Neuronal stem cell (in vitro differentiated cells): ENCODE results near the gene TCAP.

ENCODE experiments used
- DNase-seq: peaks from one replicate; pipeline ENCODE4 v3.0.0-alpha.2; 2013; ENCODE audit warnings: low spot score
- H2AFZ ChIP-seq: one replicate; pipeline ENCODE4 v1.6.1; 2013; ENCODE audit warnings: mild to moderate bottlenecking, low read length, inconsistent platforms
- H2AK5ac ChIP-seq: 2 replicates; pipeline ENCODE4 v1.6.1; 2013; ENCODE audit warnings: low read depth, mild to moderate bottlenecking, inconsistent platforms, low read length, moderate library complexity, mixed read lengths
- H2BK120ac ChIP-seq: 2 replicates; pipeline ENCODE4 v1.6.1; 2013; ENCODE audit warnings: low read depth, mild to moderate bottlenecking, inconsistent platforms, low read length, moderate library complexity, mixed read lengths
- H2BK12ac ChIP-seq: one replicate; pipeline ENCODE4 v1.6.1; 2013; ENCODE audit warnings: low read length, inconsistent platforms
- H2BK15ac ChIP-seq: 2 replicates; pipeline ENCODE4 v1.6.1; 2013; ENCODE audit warnings: mild to moderate bottlenecking, low read length, inconsistent platforms, mixed read lengths
- H2BK5ac ChIP-seq: one replicate; pipeline ENCODE4 v1.6.1; 2013; ENCODE audit warnings: inconsistent platforms, mild to moderate bottlenecking, low read length, moderate library complexity
- H3K14ac ChIP-seq: one replicate; pipeline ENCODE4 v1.6.1; 2013; ENCODE audit warnings: low read length, inconsistent platforms
- H3K18ac ChIP-seq: 2 replicates; pipeline ENCODE4 v1.6.1; 2013; ENCODE audit warnings: low read length, inconsistent platforms
- H3K23ac ChIP-seq: 2 replicates; pipeline ENCODE4 v1.6.1; 2013; ENCODE audit warnings: low read depth, mild to moderate bottlenecking, mixed read lengths, low read length, inconsistent platforms; ENCODE audit not compliant: poor library complexity
- H3K27ac ChIP-seq: replicated peaks from 3 replicates; pipeline ENCODE4 v1.5.1; 2013; ENCODE audit warnings: low read length, inconsistent platforms
- H3K27me3 ChIP-seq, 3 experiments: 2 replicates each; pipeline ENCODE4 v1.6.1; 2013; ENCODE audit warnings: low read length in 3 of 3, mild to moderate bottlenecking in 2 of 3, inconsistent platforms in 1 of 3, low read depth in 1 of 3, mixed read lengths in 1 of 3, moderate library complexity in 1 of 3; ENCODE audit not compliant: control insufficient read depth in 3 of 3, insufficient read depth in 3 of 3
- H3K36me3 ChIP-seq, 2 donors: replicated peaks in 1 of 2; 2 replicates each; pipeline ENCODE4 v1.6.1; 2013; ENCODE audit warnings: low read length in 2 of 2; ENCODE audit not compliant: control insufficient read depth in 2 of 2, insufficient read depth in 2 of 2
- H3K4ac ChIP-seq: 2 replicates; pipeline ENCODE4 v1.6.1; 2013; ENCODE audit warnings: inconsistent platforms, mild to moderate bottlenecking, low read length, moderate library complexity
- H3K4me1 ChIP-seq, 2 donors: 1 replicate in 1 of 2; 2 replicates in 1 of 2; pipeline ENCODE4 v1.6.1; 2013; ENCODE audit warnings: low read length in 2 of 2, low read depth in 1 of 2; ENCODE audit not compliant: control insufficient read depth in 2 of 2, insufficient read depth in 1 of 2
- H3K4me2 ChIP-seq: one replicate; pipeline ENCODE4 v1.6.1; 2013; ENCODE audit warnings: mild to moderate bottlenecking, low read length, inconsistent platforms; ENCODE audit not compliant: insufficient read depth, poor library complexity, severe bottlenecking
- H3K4me3 ChIP-seq, 2 donors: 2 replicates each; pipeline ENCODE4 v1.5.1; 2013; ENCODE audit warnings: low read length in 2 of 2, mild to moderate bottlenecking in 2 of 2, inconsistent platforms in 1 of 2, moderate library complexity in 1 of 2
- H3K79me1 ChIP-seq: one replicate; pipeline ENCODE4 v1.6.1; 2013; ENCODE audit warnings: low read depth, mild to moderate bottlenecking, inconsistent platforms, low read length, moderate library complexity
- H3K9ac ChIP-seq: one replicate; pipeline ENCODE4 v1.6.1; 2013; ENCODE audit warnings: mild to moderate bottlenecking, low read depth, low read length, inconsistent platforms; ENCODE audit not compliant: poor library complexity
- H3K9me3 ChIP-seq, 2 donors: replicated peaks in 1 of 2; 2 replicates each; pipeline versions ENCODE3 to v1.6.1; 2013; ENCODE audit warnings: low read length in 2 of 2, mild to moderate bottlenecking in 2 of 2, inconsistent platforms in 1 of 2, low read depth in 1 of 2, mixed read lengths in 1 of 2, moderate library complexity in 1 of 2; ENCODE audit not compliant: control insufficient read depth in 2 of 2, insufficient read depth in 1 of 2
- H4K8ac ChIP-seq: one replicate; pipeline ENCODE4 v1.6.1; 2013; ENCODE audit warnings: low read depth, mild to moderate bottlenecking, inconsistent platforms, low read length, moderate library complexity
- H4K91ac ChIP-seq: one replicate; pipeline ENCODE4 v1.6.1; 2013; ENCODE audit warnings: low read length, low read depth, mild to moderate bottlenecking, inconsistent platforms; ENCODE audit not compliant: poor library complexity
- WGBS, 2 donors: extraction: QIAGEN DNeasy Blood & Tissue Kit; methylation state at CpG; one replicate each; pipeline ENCODE4 v1.1.7; 2013; ENCODE audit warnings: missing lambda C conversion rate in 2 of 2, mixed read lengths in 1 of 2; ENCODE audit not compliant: insufficient read length in 2 of 2, insufficient replicate concordance in 1 of 2; ENCODE audit errors: extremely low coverage in 2 of 2; 5-methylcytosine and 5-hydroxymethylcytosine counted together

The TCAP gene

GRCh38 chr17:39619786-39620101 is 45.4 kb upstream of the TCAP start:
- Histone ChIP-seq H3K4me3 (no peak overlapping the region), H3K79me1 (no peaks in the 10 kb centered on the region), H4K8ac (no peak overlapping the region), H3K4me2 (no peak overlapping the region), H3K14ac (no peak overlapping the region), H2BK120ac (no peak overlapping the region), H3K9ac (no peak overlapping the region), H3K4me1 (peaks cover 4 to 7% of the 10 kb centered on the region in 2 donors), H4K91ac (no peak overlapping the region), H2BK5ac (no peak overlapping the region), H3K23ac (no peak overlapping the region), H3K18ac (no peak overlapping the region), H2BK12ac (no peak overlapping the region), H3K27ac (no peak overlapping the region), H2AK5ac (no peak overlapping the region), H3K4ac (no peak overlapping the region), H3K27me3 (peaks cover 10 to 68% (median 48%) of the 10 kb centered on the region in 3 experiments), H3K9me3 (no peaks in the 10 kb centered on the region), H2AFZ (no peak overlapping the region), H3K36me3 (no peaks in the 10 kb centered on the region), H2BK15ac (no peak overlapping the region)
- no CpG with 5 or more reads among the region's 1 CpG for WGBS, 2 donors
- no peak for DNase-seq

- H2AK5ac ChIP-seq: no peak overlapping the region
- no peak overlapping the region for H3K18ac ChIP-seq
- no peak overlapping the region for H2BK5ac ChIP-seq
- no peak overlapping the region for H3K14ac ChIP-seq
- no peaks in the 10 kb centered on the region for H3K9me3 ChIP-seq
- H3K4me2 ChIP-seq: no peak overlapping the region
- H2BK120ac ChIP-seq: no peak overlapping the region
- no peak overlapping the region for H3K23ac ChIP-seq
- H2BK12ac ChIP-seq: no peak overlapping the region
- peaks cover 10 to 73% (median 54%) of the 10 kb centered on the region in 3 experiments for H3K27me3 ChIP-seq
- peaks cover 9 to 12% of the 10 kb centered on the region in 2 donors for H3K4me1 ChIP-seq
- no CpG with 5 or more reads among the region's 26 CpGs for WGBS, 2 donors
- peak; percentile 90 for DNase-seq
- no peak overlapping the region for H4K8ac ChIP-seq
- H2BK15ac ChIP-seq: no peak overlapping the region
- no peak overlapping the region for H3K4me3 ChIP-seq
- H4K91ac ChIP-seq: no peak overlapping the region
- H3K36me3 ChIP-seq: no peaks in the 10 kb centered on the region
- H3K79me1 ChIP-seq: no peaks in the 10 kb centered on the region
- H3K27ac ChIP-seq: no peak overlapping the region
- H2AFZ ChIP-seq: peak overlapping the region; percentile 77
- no peak overlapping the region for H3K4ac ChIP-seq
- no peak overlapping the region for H3K9ac ChIP-seq
These were observed 43.4 kb upstream of the TCAP start for GRCh38 chr17:39621523-39622379.

DNA sequence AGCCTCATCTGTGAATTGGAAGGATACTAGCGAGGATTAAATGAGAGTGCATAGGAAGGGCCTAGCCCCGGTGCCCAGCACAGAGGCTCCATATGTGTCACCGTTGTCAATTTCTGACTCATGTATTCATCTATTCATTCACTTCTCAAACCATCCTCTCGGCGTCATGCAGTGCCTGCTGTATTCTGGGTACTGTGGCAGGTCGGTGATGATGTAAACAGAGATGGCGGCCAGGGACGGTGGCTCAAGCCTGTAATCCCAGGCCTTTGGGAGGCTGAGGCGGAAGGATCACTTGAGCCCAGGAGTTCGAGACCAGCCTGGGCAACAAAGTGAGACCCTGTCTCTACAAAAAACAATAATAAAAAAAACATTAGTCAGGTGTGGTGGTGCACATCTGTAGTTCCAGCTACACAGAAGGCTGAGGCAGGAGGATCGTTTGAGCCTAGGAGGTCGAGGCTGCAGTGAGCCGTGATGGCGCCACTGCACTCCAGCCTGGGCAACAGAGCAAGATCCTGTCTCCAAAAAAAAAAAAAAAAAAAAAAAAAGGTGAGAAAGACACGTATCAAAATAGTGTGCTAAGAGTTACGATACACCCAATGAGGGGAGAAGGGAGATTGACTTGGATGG is 42.7 kb upstream of the TCAP start:
- Histone ChIP-seq H3K27me3 (peaks cover 6 to 73% (median 54%) of the 10 kb centered on the region in 3 experiments), H3K4me1 (peaks cover 9 to 16% of the 10 kb centered on the region in 2 donors), H3K4me3 (no peak overlapping the region), H2BK15ac (no peak overlapping the region), H2BK12ac (no peak overlapping the region), H2BK5ac (no peak overlapping the region), H3K4ac (no peak overlapping the region), H3K79me1 (no peaks in the 10 kb centered on the region), H3K36me3 (no peaks in the 10 kb centered on the region), H3K9ac (no peak overlapping the region), H2BK120ac (no peak overlapping the region), H3K4me2 (no peak overlapping the region), H3K18ac (no peak overlapping the region), H3K27ac (no peak overlapping the region), H4K91ac (no peak overlapping the region), H3K23ac (no peak overlapping the region), H3K14ac (no peak overlapping the region), H4K8ac (no peak overlapping the region), H2AFZ (peak overlapping the region; percentile 77), H3K9me3 (no peaks in the 10 kb centered on the region), H2AK5ac (no peak overlapping the region)
- WGBS, 2 donors: no CpG with 5 or more reads among the region's 16 CpGs
- DNase-seq: no peak

DNA sequence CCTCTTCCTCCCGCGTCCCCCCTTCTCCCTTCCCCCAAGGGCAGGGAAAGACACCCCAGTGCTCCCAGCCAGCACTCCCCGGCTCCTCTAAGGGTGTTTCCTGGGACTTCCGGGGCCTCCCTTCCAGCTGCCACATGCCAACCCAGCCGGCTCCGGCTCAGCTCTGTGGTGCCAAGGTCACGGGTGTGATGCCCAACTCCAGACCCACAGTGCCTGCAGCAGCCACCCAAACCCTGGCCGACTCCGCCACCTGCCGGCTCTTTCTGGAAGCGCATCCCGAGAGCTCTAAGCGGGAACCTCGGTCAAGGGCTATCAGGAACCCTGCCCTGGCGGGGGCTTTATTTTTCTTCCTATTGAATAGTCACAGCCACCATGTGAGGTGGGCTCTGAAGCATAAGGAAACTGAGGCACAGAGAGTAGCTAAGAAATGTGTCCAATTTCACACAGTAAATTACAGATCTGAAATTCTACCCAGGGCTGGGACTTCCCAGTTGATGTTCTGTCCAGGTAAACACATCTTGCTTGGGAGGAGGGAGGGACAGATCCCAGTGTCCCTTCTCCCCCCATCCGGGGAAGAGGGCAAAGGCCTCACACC is 41.7 kb upstream of the TCAP start:
- H3K4me1 ChIP-seq: peaks cover 14 to 15% of the 10 kb centered on the region in 2 donors
- H3K27me3 ChIP-seq: peaks cover 7 to 75% (median 56%) of the 10 kb centered on the region in 3 experiments
- no peaks in the 10 kb centered on the region for H3K79me1 ChIP-seq
- no peak overlapping the region for H2AK5ac ChIP-seq
- no peak overlapping the region for H2BK15ac ChIP-seq
- no CpG with 5 or more reads among the region's 16 CpGs for WGBS, 2 donors
- H3K27ac ChIP-seq: no peak overlapping the region
- no peak overlapping the region for H2BK5ac ChIP-seq
- H3K4me2 ChIP-seq: no peak overlapping the region
- no peak overlapping the region for H2BK120ac ChIP-seq
- no peaks in the 10 kb centered on the region for H3K9me3 ChIP-seq
- no peak overlapping the region for H3K23ac ChIP-seq
- H3K9ac ChIP-seq: no peak overlapping the region
- H2AFZ ChIP-seq: no peak overlapping the region
- no peak overlapping the region for H3K4me3 ChIP-seq
- peak; percentile 68 for DNase-seq
- H3K14ac ChIP-seq: no peak overlapping the region
- H3K36me3 ChIP-seq: no peaks in the 10 kb centered on the region
- no peak overlapping the region for H3K18ac ChIP-seq
- H4K8ac ChIP-seq: no peak overlapping the region
- no peak overlapping the region for H2BK12ac ChIP-seq
- no peak overlapping the region for H3K4ac ChIP-seq
- no peak overlapping the region for H4K91ac ChIP-seq
